CD4-positive, alpha-beta T cell (primary cell): ENCODE measurements around the gene CPNE7. TPM values are rescaled to one million over a fixed set of nuclear protein-coding genes. Genes with fewer than 3 reads are reported as not detected.
"Not testable (repeated sequence)": the region's sequence is repeated elsewhere in the genome, so short reads cannot be mapped to it uniquely, and the experiment has no call there.

Experiments used
- ATAC-seq: fragments of 200-7000 bp; cut with Tn5 transposase; one replicate; pipeline ENCODE4 v1.10.0; 2022; ENCODE audit warnings: mild to moderate bottlenecking; ENCODE audit not compliant: poor library complexity
- CTCF ChIA-PET: fragments of 350-600 bp; sonication (Branson Sonifier 250); formaldehyde crosslinking; loops from one replicate; lab custom pipeline; 2021; ENCODE audit warnings: antibody characterized with exemption, inconsistent platforms; lab: Charles Lee
- POLR2A ChIA-PET: fragments of 350-600 bp; sonication (Branson Sonifier 250); formaldehyde crosslinking; loops from one replicate; lab custom pipeline; 2021; ENCODE audit warnings: antibody characterized with exemption, inconsistent platforms; lab: Charles Lee
- DNase-seq, 14 experiments: peaks; one replicate each; pipeline ENCODE4 v3.0.0-alpha.2; 2013 to 2020; ENCODE audit warnings: mixed read lengths in 2 of 14
- H3K27ac ChIP-seq, 2 donors: one replicate each; pipeline versions ENCODE4 v1.5.1 to v1.7.0; 2013; ENCODE audit warnings: low read length in 2 of 2, low read depth in 1 of 2, mild to moderate bottlenecking in 1 of 2
- H3K27me3 ChIP-seq, 2 experiments: 1 replicate in 1 of 2; 2 replicates in 1 of 2; pipeline versions ENCODE4 v1.6.1 to v1.7.0; 2013; ENCODE audit warnings: low read length in 2 of 2, control low read depth in 1 of 2, mild to moderate bottlenecking in 1 of 2, moderate library complexity in 1 of 2; ENCODE audit not compliant: insufficient read depth in 2 of 2, control insufficient read depth in 1 of 2
- H3K36me3 ChIP-seq: one replicate; pipeline ENCODE4 v1.6.1; 2013; ENCODE audit warnings: low read length, control low read depth; ENCODE audit not compliant: insufficient read depth
- H3K4me1 ChIP-seq: one replicate; pipeline ENCODE4 v1.6.1; 2013; ENCODE audit warnings: low read length, control low read depth; ENCODE audit not compliant: insufficient read depth
- H3K4me3 ChIP-seq: one replicate; pipeline ENCODE4 v1.5.1; 2013; ENCODE audit warnings: mild to moderate bottlenecking, low read length, moderate library complexity
- H3K9me3 ChIP-seq, 2 experiments: 1 replicate in 1 of 2; 2 replicates in 1 of 2; pipeline versions ENCODE4 v1.6.1 to v1.7.0; 2013; ENCODE audit warnings: low read length in 2 of 2, mild to moderate bottlenecking in 2 of 2, control low read depth in 1 of 2, moderate library complexity in 1 of 2; ENCODE audit not compliant: control insufficient read depth in 1 of 2, insufficient read depth in 1 of 2
- H3K27ac Mint-ChIP-seq: one replicate; pipeline ENCODE4 v1.8.0; 2020; ENCODE audit warnings: mixed read lengths
- H3K27me3 Mint-ChIP-seq: one replicate; pipeline ENCODE4 v1.8.0; 2021; ENCODE audit warnings: mixed read lengths
- H3K36me3 Mint-ChIP-seq: one replicate; pipeline ENCODE4 v1.8.0; 2021; ENCODE audit warnings: low read depth, mixed read lengths
- H3K4me1 Mint-ChIP-seq: one replicate; pipeline ENCODE4 v1.8.0; 2021; ENCODE audit warnings: low read depth, mixed read lengths
- H3K4me3 Mint-ChIP-seq: one replicate; pipeline ENCODE4 v1.8.0; 2020; ENCODE audit warnings: mild to moderate bottlenecking, mixed read lengths
- H3K9me3 Mint-ChIP-seq: one replicate; pipeline ENCODE4 v1.8.0; 2020; ENCODE audit warnings: mixed read lengths
- CTCF ChIP-seq: fragments of 200-600 bp; IDR thresholded peaks from one replicate; pipeline ENCODE4 v1.8.0; 2022; ENCODE audit warnings: antibody characterized with exemption, mild to moderate bottlenecking
- intact Hi-C, 2 experiments: fragments of 100-400 bp; cut with DNase I in 1 of 2; cut with micrococcal nuclease in 1 of 2; formaldehyde crosslinking; loops; one replicate each; pipeline versions ENCODE4 v1.15.1 to v1.9.0; 2023 to 2025; cut with DNase I, micrococcal nuclease
- total RNA-seq, 174 experiments: library from RNA in 2 of 174; stranded (reverse) in 2 of 174; gene quantifications; one replicate each; pipeline ENCODE4 v1.2.3 and lab custom pipeline; 2021 to 2026

Gene CPNE7
- total RNA-seq, 2 experiments from 2014 or later = 1.0 to 1.3 TPM

GRCh38 chr16:89629827-89630610 lies 54.5 kb downstream of the CPNE7 start:
- H3K9me3 ChIP-seq = peaks cover 0 to 11% of the 10 kb centered on the region in 2 experiments
- no peak for TF ChIP-seq CTCF
- ATAC-seq (no peak), DNase-seq (no peak)
- H3K27ac ChIP-seq = no peak overlapping the region
- no peak overlapping the region for H3K27ac Mint-ChIP-seq
- peaks cover 0 to 5% of the 10 kb centered on the region in 2 experiments for H3K27me3 ChIP-seq
- ChIA-PET POLR2A (no interaction called here), CTCF (no interaction called here)
- no peaks in the 10 kb centered on the region for H3K4me1 ChIP-seq
- no peak overlapping the region for H3K4me3 Mint-ChIP-seq
- no peaks in the 10 kb centered on the region for H3K9me3 Mint-ChIP-seq
- no peaks in the 10 kb centered on the region for H3K36me3 ChIP-seq
- H3K4me1 Mint-ChIP-seq = no peaks in the 10 kb centered on the region
- intact Hi-C loops = no loop called here
- H3K27me3 Mint-ChIP-seq = no peaks in the 10 kb centered on the region
- no peak overlapping the region for H3K4me3 ChIP-seq
- H3K36me3 Mint-ChIP-seq = no peaks in the 10 kb centered on the region

DNA sequence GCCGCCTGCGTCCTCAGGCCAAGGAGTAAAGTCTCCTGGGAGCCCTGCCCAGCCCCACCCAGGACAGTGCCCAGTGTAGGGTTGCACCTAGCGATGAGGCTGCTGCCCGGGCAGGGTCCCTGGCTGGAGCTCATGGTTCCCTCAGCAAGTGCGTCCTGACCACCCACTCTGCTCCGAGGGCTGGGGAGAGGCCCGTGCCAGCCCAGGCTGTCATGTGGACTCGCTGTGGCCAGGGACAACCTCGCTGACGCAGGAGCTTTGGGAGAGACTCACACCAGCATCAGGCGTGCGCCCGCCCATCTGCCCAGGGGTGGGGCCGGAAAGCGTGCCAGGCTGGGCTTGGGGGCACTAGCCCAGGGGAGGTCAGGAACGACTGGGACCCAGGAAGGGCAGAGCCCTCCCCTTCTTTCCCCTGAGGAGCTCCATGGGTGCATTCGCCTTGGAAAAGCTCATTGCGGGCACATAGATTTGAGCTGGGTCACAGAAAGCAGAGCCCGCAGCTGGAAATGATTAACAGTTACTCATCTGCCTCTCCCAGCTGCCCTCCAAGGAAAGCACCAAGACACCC lies 57.6 kb downstream of the CPNE7 start:
- no peaks in the 10 kb centered on the region for H3K9me3 Mint-ChIP-seq
- Histone ChIP-seq H3K9me3 (peaks cover 0 to 11% of the 10 kb centered on the region in 2 experiments), H3K36me3 (no peaks in the 10 kb centered on the region), H3K27ac (no peak overlapping the region), H3K4me3 (no peak overlapping the region), H3K27me3 (peaks cover 0 to 9% of the 10 kb centered on the region in 2 experiments), H3K4me1 (no peaks in the 10 kb centered on the region)
- ATAC-seq (no peak), DNase-seq (no peak)
- no peaks in the 10 kb centered on the region for H3K4me1 Mint-ChIP-seq
- H3K27ac Mint-ChIP-seq = no peak overlapping the region
- H3K36me3 Mint-ChIP-seq = no peaks in the 10 kb centered on the region
- H3K4me3 Mint-ChIP-seq = no peak overlapping the region
- no peak for TF ChIP-seq CTCF
- no peaks in the 10 kb centered on the region for H3K27me3 Mint-ChIP-seq
- ChIA-PET CTCF (no interaction called here), POLR2A (no interaction called here)
- intact Hi-C loops = no loop called here

- H3K36me3 Mint-ChIP-seq, H3K27me3 Mint-ChIP-seq, POLR2A ChIA-PET, H3K4me1 ChIP-seq, H3K27ac Mint-ChIP-seq, CTCF ChIA-PET, H3K9me3 Mint-ChIP-seq, H3K27ac ChIP-seq, ATAC-seq, H3K4me3 Mint-ChIP-seq, H3K4me1 Mint-ChIP-seq, H3K27me3 ChIP-seq, H3K9me3 ChIP-seq, intact Hi-C loops, H3K4me3 ChIP-seq, H3K36me3 ChIP-seq, DNase-seq: not testable (repeated sequence)
Observed at GRCh38 chr16:89634463-89635385, 59.2 kb downstream of the CPNE7 start.
